GM06990 (cell line): ENCODE data around the gene MAGI2.

Experiments
- DNase-seq: peaks from one replicate; pipeline ENCODE4 v3.0.0-alpha.2; 2011; ENCODE audit not compliant: insufficient read length; ENCODE audit errors: extremely low read depth
- H3K27me3 ChIP-seq: replicated peaks from 2 replicates; pipeline ENCODE4 v1.6.0; 2011; ENCODE audit warnings: low read length; ENCODE audit not compliant: control insufficient read depth, insufficient read depth
- H3K36me3 ChIP-seq: 2 replicates; pipeline ENCODE4 v1.5.1; 2011; ENCODE audit warnings: low read length; ENCODE audit not compliant: control insufficient read depth, insufficient read depth
- H3K4me3 ChIP-seq: replicated peaks from 2 replicates; pipeline ENCODE4 v1.5.1; 2011; ENCODE audit warnings: low read depth, mild to moderate bottlenecking, control low read depth, low read length
- CTCF ChIP-seq: IDR thresholded peaks from 2 replicates; pipeline ENCODE4 v1.5.1; 2011; ENCODE audit warnings: low read length, control low read depth, mild to moderate bottlenecking, inconsistent platforms; ENCODE audit not compliant: insufficient read depth, poor library complexity, severe bottlenecking

MAGI2 gene

GRCh38 chr7:78489476-78490240 lies 963.8 kb downstream of the MAGI2 start:
- DNase-seq = no peak
- TF ChIP-seq CTCF = no peak
- H3K27me3 ChIP-seq = no peaks in the 10 kb centered on the region
- no peak overlapping the region for H3K4me3 ChIP-seq
- H3K36me3 ChIP-seq = no peaks in the 10 kb centered on the region

GRCh38 chr7:78487464-78487863 lies 966.0 kb downstream of the MAGI2 start:
- no peak overlapping the region for H3K4me3 ChIP-seq
- H3K36me3 ChIP-seq = no peaks in the 10 kb centered on the region
- no peak for TF ChIP-seq CTCF
- H3K27me3 ChIP-seq = no peaks in the 10 kb centered on the region
- DNase-seq = no peak

- Histone ChIP-seq H3K36me3 (no peaks in the 10 kb centered on the region), H3K4me3 (no peak overlapping the region), H3K27me3 (no peaks in the 10 kb centered on the region)
- no peak for TF ChIP-seq CTCF
- no peak for DNase-seq
These were observed 974.1 kb downstream of the MAGI2 start for GRCh38 chr7:78479348-78479747.

GRCh38 chr7:78476851-78477405 lies 976.5 kb downstream of the MAGI2 start:
- no peak overlapping the region for H3K4me3 ChIP-seq
- DNase-seq = no peak
- TF ChIP-seq CTCF = no peak
- H3K36me3 ChIP-seq = no peaks in the 10 kb centered on the region
- H3K27me3 ChIP-seq = no peaks in the 10 kb centered on the region

GRCh38 chr7:78473571-78474301 lies 979.7 kb downstream of the MAGI2 start:
- Histone ChIP-seq H3K27me3 (no peaks in the 10 kb centered on the region), H3K4me3 (no peak overlapping the region), H3K36me3 (no peaks in the 10 kb centered on the region)
- DNase-seq = no peak
- TF ChIP-seq CTCF = no peak
